Endometrial microvascular endothelial cells (primary cell): Measurements from ENCODE around the gene TNRC18. TPM values are rescaled to one million over a fixed set of nuclear protein-coding genes. Genes with fewer than 3 reads are reported as not detected.
"Not testable (repeated sequence)": the region's sequence is repeated elsewhere in the genome, so short reads cannot be mapped to it uniquely, and the experiment has no call there.

ENCODE experiments used
- in situ Hi-C: cut with HindIII; loops from 2 replicates; pipeline ENCODE4 v1.10.0; 2017; ENCODE audit warnings: low sequenced_read_pairs, low pct_unique_long_range_greater_than_20kb; ENCODE audit errors: inconsistent ontology term
- total RNA-seq: library from RNA; depleted of rRNA; stranded (reverse); fragments of >200 nt; gene quantifications from one replicate; pipeline ENCODE4 v1.2.3, GENCODE V29; 2015; ENCODE audit errors: inconsistent ontology term

TNRC18 gene, protein sequence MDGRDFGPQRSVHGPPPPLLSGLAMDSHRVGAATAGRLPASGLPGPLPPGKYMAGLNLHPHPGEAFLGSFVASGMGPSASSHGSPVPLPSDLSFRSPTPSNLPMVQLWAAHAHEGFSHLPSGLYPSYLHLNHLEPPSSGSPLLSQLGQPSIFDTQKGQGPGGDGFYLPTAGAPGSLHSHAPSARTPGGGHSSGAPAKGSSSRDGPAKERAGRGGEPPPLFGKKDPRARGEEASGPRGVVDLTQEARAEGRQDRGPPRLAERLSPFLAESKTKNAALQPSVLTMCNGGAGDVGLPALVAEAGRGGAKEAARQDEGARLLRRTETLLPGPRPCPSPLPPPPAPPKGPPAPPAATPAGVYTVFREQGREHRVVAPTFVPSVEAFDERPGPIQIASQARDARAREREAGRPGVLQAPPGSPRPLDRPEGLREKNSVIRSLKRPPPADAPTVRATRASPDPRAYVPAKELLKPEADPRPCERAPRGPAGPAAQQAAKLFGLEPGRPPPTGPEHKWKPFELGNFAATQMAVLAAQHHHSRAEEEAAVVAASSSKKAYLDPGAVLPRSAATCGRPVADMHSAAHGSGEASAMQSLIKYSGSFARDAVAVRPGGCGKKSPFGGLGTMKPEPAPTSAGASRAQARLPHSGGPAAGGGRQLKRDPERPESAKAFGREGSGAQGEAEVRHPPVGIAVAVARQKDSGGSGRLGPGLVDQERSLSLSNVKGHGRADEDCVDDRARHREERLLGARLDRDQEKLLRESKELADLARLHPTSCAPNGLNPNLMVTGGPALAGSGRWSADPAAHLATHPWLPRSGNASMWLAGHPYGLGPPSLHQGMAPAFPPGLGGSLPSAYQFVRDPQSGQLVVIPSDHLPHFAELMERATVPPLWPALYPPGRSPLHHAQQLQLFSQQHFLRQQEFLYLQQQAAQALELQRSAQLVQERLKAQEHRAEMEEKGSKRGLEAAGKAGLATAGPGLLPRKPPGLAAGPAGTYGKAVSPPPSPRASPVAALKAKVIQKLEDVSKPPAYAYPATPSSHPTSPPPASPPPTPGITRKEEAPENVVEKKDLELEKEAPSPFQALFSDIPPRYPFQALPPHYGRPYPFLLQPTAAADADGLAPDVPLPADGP (N-terminal part only)
- total RNA-seq, result 20.1 TPM

GRCh38 chr7:5423306-5423975 is at the start of gene TNRC18:
TSS of gene TNRC18 (minus strand) at chr7:5423834. CDS start at chr7:5421246, 2,588 bp downstream.
- in situ Hi-C loops, result no loop called here

GRCh38 chr7:5472432-5473315 is 49.0 kb upstream of the TNRC18 start:
- in situ Hi-C loops, result no loop called here

- in situ Hi-C loops, result not testable (repeated sequence)
Observed at GRCh38 chr7:5471623-5472022, 48.0 kb upstream of the TNRC18 start.

- in situ Hi-C loops, result no loop called here
Observed at GRCh38 chr7:5470816-5471215, 47.2 kb upstream of the TNRC18 start.

GRCh38 chr7:5470167-5470532 is 46.5 kb upstream of the TNRC18 start:
- in situ Hi-C loops, result no loop called here

- in situ Hi-C loops, result no loop called here
Observed at GRCh38 chr7:5469375-5470166, 45.9 kb upstream of the TNRC18 start.

- in situ Hi-C loops, result no loop called here
Observed at GRCh38 chr7:5467645-5468044, 44.0 kb upstream of the TNRC18 start.

- in situ Hi-C loops, result no loop called here
Observed at GRCh38 chr7:5466551-5466950, 42.9 kb upstream of the TNRC18 start.

DNA sequence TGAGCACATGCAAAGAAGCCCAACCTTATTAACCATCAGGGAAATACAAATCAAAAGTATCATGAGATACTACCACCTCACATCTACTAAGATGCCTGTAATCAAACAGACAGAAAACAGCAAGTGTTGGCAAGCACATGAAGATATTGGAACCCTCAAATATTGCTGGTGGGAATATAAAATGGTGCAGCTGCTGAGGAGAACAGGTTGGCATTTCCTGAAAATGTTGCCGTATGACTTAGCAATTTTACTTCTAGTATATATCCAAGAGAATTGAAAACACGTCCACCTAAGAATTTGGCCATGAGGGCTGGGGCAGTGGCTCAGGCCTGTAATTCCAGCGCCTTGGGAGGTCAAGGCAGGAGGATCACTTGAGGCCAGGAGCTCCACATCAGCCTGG is 39.4 kb upstream of the TNRC18 start:
- in situ Hi-C loops, result no loop called here

DNA sequence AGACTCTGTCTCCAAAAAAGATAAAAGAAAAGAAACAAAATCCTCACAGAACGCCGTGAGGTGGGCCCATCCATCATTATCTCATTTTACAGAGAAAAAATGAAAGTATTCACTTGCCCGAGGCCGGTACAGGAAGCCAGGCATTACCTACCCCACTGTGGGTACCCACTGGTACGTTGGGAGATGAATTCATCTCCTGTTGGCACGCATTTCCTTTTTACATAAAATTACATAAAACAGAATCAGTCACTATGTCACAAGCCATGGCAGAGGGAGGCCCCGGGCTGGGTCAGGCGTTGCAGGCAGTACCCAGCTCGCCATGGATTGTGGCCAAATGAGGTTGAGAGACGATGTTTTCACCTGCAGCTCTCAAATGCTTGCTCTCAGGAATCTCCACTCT is 38.6 kb upstream of the TNRC18 start:
- in situ Hi-C loops, result no loop called here

- in situ Hi-C loops, result no loop called here
Observed at GRCh38 chr7:5458921-5459480, 35.4 kb upstream of the TNRC18 start.

DNA sequence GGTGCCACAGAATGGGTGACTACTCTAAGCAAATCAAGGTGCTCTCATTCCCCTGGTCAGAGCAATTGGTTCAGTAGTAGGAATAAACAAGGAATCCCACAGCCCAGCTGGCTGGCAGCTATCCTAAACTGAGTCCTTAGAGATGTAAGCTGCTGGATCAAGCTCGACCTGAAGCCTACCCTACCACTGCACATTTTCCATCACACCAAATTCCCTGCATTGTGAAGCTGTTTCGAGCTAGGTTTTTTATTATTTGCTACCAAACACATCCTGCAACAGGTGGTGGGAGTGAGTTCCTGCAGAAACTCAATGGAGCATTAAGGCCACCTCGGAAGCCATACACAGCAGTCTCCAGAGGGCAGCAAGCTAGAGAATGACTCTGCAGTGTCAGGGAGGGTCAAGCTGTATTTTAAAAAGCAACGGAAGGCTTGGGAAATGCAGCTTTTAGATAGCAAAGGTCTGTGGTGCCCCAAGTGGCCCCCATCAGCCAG is 33.7 kb upstream of the TNRC18 start:
- in situ Hi-C loops, result no loop called here

GRCh38 chr7:5456409-5456808 is 32.8 kb upstream of the TNRC18 start:
- in situ Hi-C loops, result no loop called here

- in situ Hi-C loops, result no loop called here
Observed at GRCh38 chr7:5455581-5456219, 32.1 kb upstream of the TNRC18 start.

GRCh38 chr7:5455175-5455574 is 31.5 kb upstream of the TNRC18 start:
- in situ Hi-C loops, result no loop called here

- in situ Hi-C loops, result no loop called here
Observed at GRCh38 chr7:5454485-5454884, 30.9 kb upstream of the TNRC18 start.
